ELF-1 (cell line): ENCODE data around the gene ANKMY1.
"Not testable (repeated sequence)": the region's sequence is repeated elsewhere in the genome, so short reads cannot be mapped to it uniquely, and the experiment has no call there.

Experiments
- DNase-seq: peaks from one replicate; pipeline ENCODE4 v3.0.0-alpha.2; 2016; ENCODE audit warnings: low read depth, low spot score

Gene ANKMY1

GRCh38 chr2:240555541-240556250 lies 2.1 kb downstream of the ANKMY1 start:
- DNase-seq, result no peak

DNA sequence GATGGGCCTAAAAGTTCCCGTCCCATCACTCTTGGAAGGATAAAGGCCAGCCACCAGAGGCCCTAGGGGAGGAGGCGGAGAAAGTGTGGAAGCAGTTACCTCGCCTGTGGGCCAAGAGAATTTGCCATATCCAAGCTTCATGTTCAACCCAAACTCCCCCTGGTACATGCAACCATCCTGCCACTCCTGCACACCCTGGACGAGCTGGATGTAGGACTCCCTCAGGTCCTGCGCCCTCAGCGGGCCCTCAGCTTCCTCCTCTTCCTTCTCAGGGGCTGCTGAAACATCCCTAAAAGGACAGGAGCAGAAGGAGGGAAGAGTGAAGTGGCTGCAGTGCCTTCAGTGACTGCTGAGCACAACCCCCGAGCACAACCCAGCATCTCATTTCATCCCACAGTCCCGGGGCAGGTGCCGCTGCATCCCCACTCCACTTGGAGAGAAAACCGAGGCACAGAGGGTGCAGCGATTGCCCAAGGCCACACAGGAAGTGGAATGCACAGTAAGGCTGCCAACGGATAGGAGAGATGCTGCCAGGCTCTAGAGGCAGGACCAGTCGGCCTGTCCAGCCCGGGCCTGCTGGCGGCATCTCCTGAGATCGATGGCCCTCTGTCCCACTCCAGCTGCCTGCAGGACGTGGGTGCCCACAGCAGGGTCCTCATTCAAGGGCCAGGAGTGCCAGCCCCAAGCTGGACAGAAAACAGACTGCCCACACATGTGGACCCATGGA lies 2.9 kb downstream of the ANKMY1 start:
- no peak for DNase-seq

DNA sequence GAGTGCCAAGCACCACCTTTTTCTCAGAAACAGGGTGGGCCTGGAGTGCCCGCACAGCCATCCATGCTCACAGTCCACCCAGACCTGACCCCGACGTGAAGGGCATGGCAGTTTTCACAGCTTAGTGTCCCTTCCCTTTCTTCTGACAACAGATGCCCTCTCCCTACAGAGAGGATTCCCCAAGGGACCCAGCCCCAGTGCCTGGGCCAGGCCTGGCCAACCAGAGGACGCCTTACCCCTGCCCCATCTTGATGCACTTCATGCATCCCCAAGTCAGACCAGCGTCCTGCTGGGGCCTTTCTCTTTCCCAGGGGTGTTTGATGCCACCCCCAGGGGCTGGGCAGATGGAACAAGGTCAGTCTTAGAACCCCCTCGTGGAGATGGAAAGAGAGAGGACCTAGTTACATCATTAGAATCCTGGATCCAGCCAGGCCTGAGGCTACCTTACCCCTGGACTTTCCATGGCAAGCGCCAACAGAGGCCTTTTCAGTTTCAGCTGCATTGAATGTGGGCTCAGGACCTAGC lies 3.8 kb downstream of the ANKMY1 start:
- DNase-seq, result no peak

DNA sequence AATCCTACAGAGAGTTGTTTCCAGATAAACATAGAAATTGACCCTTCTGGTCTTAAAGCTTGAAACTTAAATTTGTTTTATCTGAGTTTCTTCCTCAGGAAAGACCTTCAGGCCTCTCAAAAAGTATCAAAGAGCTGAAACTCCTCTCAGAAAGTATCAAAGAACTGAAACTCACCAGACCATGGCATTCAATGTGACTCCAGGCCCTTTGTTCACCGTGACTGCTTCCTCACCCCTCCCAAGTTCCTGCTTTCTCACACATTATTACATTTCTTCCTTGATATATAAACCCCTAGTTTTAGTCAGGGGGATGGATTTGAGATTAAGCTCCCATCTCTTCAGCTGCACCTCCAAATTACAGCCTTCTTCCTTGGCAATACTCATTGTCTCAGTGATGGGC lies 6.0 kb downstream of the ANKMY1 start:
- no peak for DNase-seq

DNA sequence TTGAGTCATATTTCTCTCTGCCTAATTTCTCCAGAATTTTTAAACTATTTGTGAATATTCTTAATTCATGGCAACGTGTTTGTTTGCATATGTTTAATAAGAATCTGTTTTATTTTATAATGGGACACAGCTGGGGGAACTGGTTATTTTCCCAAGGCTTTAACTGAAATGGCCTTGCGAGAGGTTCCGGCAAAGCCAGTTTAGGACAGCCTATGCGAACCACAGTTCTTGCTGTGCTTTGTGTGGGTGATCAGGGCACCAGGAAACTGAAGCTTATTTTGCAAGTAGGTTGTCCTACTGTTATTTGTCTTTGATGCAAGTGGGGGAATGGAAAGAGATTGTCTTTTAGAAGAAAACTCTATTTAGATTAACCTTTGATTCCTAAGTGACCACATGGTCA lies 6.5 kb downstream of the ANKMY1 start:
- DNase-seq, result no peak

GRCh38 chr2:240539906-240540305 lies 17.9 kb downstream of the ANKMY1 start:
- DNase-seq, result no peak

DNA sequence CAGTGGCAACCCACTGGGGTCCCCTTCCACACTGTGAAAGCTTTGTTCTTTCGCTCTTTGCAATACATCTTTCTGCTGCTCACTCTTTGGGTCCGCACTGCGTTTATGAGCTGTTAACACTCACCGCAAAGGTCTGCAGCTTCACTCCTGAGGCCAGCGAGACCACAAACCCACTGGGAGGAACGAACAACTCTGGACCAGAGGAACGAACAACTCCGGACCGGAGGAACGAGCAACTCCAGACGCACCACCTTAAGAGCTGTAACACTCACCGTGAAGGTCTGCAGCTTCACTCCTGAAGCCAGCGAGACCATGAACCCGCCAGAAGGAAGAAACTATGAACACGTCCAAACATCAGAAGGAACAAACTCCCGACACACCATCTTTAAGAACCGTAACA lies 18.7 kb downstream of the ANKMY1 start:
- not testable (repeated sequence) for DNase-seq

DNA sequence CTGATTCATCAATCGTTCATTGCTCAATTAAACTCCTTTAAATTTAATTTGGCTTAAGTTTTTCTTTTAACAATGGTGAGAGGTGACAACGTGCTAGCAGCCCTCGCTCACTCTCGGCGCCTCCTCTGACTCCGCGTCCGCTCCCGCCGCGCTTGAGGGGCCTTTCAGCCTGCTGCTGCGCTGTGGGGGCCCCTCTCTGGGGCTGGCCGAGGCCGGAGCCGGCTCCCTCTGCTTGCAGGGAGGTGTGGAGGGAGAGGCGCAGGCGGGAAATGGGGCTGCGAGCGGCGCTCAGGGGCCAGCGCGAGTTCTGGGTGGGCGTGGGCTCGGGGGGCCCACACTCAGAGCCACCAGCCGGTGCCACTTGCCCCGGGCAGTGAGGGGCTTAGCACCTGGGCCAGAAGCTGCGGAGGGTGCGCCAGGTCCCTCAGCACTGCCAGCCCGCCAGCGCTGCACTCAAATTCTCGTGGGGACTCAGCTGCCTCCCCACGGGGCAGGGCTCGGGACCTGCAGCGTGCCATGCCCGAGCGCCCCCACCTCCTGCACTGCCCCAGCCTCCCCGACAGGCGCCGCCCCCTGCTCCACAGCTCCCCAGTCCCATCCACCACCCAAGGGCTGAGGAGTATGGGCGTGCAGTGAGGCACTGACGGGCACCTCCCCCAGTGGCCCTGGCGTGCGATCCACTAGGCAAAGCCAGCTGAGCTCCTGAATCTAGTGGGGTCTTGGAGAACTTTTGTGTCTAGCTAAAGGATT lies 19.6 kb downstream of the ANKMY1 start:
- DNase-seq, result no peak

GRCh38 chr2:240532031-240532775 lies 25.6 kb downstream of the ANKMY1 start:
- DNase-seq, result no peak

GRCh38 chr2:240531038-240531437 lies 26.8 kb downstream of the ANKMY1 start:
- DNase-seq, result no peak

DNA sequence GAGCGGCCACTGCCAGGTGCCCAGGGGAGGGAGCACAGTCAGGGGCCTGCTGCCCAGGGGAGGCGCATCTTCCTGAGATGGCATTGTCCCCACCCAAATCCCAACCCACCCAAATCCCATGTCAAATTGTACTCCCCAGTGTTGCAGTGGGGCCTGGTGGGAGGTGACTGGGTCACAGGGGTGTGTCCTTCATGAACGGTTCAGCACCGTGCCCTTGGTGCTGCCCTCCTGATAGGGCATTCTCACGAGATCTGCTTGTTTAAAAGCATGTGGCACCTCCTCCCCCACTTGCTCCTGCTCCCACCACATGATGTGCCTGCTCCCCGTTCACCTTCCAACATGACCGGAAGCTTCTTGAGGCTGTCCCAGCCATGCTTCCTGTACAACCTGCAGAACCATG lies 27.6 kb downstream of the ANKMY1 start:
- no peak for DNase-seq

- DNase-seq, result no peak
These were observed 28.3 kb downstream of the ANKMY1 start for GRCh38 chr2:240529344-240529999.

DNA sequence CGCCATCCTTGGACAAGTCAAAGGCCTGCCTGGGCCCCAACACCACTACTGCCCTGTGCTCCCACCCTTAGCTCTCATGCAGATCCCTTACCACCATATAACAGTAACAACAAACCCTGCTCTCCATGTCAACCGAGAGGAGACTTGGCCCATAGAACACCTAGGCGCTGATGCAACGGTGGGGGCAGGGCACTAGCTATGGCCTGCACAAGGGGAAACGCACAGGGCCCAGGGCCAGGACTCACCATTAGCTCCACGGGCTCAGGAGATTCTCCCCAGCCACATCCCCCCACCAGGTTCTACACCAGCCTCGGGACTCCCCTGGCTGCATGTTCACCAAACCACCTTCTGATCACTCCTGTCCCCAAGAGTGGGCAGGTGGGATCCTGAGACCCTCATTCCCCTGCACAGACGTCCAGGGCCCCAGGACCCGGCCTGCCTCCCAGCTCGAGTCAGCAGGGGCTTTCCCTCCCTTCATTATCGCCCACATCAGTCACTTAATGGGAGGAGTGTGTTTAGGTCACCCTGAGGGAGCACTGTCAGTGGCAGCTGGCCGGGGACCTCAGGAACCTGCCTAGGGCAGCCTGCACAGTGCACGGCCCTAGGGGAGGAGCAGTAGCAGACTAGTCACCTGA lies 29.3 kb downstream of the ANKMY1 start:
- no peak for DNase-seq

DNA sequence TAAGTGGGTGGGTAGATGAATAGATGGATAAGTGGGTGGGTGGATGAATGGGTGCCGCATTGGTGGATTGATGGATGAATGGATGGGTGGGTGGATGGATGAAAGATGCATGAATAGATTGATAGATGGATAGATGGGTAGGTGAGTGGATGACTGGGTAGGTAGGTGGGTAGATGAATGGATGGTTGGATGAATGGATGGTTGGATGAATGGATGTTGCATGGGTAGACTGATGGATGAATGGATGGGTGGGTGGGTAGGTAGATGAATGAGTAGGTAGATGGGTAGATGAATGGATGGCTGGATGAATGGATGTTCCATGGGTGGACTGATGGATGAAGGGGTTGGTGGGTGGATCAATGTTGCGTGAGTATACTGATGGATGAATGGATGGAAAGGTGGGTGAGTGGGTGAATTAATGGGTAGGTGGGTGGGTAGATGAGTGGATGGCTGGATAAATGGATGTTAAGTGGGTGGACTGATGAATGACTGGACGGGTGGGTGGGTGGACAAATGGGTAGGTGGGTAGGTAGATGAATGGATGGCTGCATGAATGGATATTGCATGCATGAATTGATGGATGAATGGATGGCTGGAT lies 30.5 kb downstream of the ANKMY1 start:
- no peak for DNase-seq

DNA sequence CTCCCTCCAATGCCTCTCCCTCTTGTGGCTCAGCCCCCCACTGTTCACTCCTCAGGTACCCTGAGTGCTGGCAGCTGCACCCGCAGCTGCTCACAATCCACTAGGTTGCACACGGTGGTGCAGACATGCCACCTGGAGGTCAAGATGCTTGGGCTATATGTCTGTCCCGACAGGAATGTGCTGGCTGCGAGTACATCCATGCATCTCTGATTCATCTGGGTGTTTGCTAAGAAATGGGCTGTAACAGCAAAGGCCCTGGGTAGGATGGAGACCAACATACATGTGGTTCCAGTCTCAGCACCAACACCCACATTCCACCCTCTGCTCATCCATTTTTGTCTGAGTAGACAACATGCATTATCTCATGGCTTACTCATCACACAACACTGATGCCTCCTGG lies 31.3 kb downstream of the ANKMY1 start:
- DNase-seq, result no peak

GRCh38 chr2:240525802-240526201 lies 32.0 kb downstream of the ANKMY1 start:
- DNase-seq, result no peak

DNA sequence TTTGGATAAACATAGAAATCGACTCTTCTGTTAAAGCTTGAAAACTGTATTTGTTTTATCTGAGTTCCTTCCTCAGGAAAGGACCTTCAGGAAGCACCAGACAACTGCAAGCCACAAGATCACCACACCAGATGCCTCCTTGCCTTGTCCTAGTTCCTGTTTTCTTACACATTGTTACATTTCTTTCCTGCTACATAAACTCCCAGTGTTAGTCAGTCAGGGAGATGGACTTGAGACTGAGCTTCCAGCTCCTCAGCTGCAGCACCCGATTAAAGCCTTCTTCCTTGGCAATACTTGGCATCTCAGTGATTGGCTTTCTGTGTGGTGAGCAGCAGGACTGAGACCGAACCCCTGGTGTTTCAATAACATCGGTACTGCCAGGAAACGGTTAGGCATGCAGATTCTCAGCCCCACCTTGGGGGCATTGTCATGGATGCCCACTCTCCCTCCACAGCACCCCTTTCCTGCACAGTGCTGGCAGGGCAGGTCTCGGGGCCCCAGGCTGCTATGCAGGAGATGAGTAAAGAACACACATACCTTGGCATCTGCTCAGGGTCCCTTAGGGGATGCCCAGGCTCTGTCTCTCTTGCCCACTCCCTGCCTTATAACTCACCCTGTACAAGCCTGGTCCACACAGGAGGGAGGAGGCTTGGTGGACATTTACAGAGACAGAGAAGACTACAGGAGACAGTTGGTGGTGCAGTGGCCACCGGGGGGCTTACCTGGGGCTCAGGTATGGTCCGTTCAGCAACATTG lies 32.6 kb downstream of the ANKMY1 start:
- no peak for DNase-seq

- no peak for DNase-seq
These were observed 34.1 kb downstream of the ANKMY1 start for GRCh38 chr2:240523451-240524281.

GRCh38 chr2:240522406-240522805 lies 35.4 kb downstream of the ANKMY1 start:
- DNase-seq, result no peak
